ENCODE measurements around the gene SESTD1.
"Not testable (repeated sequence)": the region's sequence is repeated elsewhere in the genome, so short reads cannot be mapped to it uniquely, and the experiment has no call there.

The SESTD1 gene

DNA sequence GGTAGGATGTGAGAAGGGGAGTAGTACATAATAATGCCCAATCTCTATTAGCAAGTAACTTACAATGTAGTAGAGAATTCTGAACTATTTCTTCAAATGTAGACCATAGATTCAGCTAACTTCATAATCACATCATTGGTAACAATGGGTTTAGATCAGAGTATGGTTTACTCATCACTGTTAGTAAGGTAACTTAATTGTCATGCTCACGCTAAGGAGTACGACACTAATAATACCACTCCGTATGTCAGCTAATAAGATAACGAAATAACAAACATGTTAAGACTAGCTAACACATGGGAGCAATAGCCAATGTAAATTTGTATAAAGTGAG is 158.3 kb downstream of the SESTD1 start:
- no peak for DNase-seq (ENCODE audit: low read depth)

DNA sequence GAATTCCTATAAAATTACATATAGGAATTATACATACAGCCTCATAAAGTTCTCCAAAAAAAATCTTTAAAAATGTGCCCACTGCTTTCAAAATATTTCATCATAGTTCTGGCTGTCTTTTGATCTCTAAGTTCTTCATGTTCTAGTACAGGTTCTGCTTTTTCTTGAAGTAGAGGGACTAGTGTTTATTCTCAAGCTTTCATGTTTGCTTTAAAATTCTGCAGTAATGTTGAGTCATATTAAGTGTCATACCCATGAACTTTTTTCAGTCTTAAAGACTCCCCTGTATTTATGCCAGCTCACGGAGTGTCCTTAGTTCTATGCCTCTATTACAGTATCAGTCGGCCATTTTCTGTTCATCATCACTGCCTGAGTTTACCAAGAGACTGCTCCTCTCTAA is 159.9 kb downstream of the SESTD1 start:
- peak; percentile 48 for DNase-seq (ENCODE audit: low read depth)

DNA sequence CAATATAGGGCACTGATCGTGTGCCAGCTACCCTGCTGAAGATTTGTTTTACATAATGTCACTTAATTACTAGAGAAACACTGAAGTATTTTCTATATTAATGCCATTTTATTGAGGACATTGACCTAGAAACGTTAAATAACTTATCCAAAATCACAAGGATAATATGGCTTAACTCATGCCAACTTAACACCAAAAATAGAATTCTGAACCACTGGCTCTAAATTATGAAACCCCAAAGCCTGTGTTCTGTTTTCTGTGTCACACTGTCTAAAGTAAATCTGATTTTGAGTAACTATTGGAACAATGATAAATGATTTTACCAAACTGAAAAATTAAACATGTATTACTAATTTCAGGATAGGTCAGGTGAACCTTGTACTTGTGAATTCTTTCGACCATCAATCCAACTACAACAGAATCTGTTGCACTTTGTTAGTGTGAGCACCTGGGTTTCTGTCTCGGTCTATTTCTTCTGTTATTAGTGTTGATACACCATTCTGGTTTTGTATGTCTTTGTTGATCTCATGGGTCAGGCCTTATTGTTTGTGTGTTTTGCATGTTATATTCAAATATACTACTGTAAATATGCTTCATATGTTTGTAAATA is 166.4 kb downstream of the SESTD1 start:
- DNase-seq (ENCODE audit: low read depth), result no peak

DNA sequence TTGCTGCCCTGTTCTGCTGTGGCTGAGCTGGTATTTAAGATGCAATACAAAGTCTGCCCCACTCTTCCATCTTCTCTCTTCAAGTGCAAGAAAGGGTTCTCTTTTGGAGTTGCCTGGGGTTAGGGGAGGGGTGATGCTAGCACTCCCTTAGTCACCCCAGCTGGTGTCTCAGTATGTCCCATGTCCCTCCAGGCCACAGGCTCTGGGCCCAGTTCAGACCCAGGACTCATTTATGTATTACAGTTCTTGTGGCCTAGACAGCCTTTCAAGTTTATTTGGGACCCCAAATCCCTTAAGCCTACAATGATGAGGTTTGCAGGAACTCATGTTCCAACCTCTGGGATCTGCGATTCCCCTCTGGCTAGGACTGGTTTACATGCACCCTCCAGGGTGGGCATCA is 167.5 kb downstream of the SESTD1 start:
- no peak for DNase-seq (ENCODE audit: low read depth)

DNA sequence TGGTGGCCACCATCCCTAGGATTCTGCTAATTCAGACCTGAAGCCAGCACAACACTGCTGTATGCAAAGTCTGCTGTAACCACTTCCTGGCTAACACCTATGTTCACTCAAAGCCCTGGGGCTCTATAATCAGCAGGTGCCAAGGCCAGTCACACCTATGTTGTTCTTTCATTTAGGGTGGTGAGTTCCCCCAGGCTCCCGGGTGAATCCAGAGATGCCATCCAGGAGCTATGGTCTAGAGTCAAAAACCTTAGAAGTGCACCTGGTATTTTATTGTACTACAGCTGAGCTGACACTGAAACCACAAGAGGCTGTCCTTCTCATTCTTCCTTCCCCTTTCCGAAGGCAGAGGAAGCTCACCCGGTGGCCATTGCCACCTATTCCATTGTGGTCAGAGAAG is 168.5 kb downstream of the SESTD1 start:
- no peak for DNase-seq (ENCODE audit: low read depth)

DNA sequence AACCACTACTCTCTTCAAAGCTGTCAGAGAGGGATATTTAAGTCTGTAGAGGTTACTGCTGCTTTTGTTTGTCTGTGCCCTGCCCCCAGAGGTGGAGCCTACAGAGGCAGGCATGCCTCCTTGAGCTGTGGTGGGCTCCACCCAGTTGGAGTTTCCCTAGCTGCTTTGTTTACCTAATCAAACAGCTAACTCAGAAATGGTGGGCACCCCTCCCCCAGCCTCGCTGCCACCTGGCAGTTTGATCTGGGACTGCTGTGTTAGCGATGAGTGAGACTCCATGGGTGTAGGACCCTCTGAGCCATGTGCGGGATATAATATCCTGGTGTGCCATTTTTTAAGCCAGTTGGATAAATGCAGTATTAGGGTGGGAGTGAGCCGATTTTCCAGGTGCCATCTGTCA is 171.7 kb downstream of the SESTD1 start:
- DNase-seq (ENCODE audit: low read depth), result not testable (repeated sequence)

DNA sequence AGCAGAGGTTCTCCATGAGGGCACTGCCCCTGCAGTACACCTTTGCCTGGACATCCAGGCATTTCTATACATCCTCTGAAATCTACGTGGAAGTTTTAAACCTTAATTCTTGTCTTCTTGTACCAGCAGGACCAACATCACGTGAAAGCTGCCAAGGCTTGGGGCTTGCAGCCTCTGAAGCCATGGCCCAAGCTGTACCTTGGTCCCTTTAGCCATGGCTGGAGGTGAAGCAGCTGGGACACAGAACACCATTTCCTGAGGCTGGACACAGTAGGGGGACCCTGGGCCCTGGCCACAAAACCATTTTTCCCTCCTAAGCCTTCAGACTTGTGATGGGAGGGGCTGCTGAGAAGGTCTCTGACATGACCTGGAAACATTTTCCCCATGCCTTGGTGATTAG is 181.9 kb downstream of the SESTD1 start:
- DNase-seq (ENCODE audit: low read depth), result no peak

DNA sequence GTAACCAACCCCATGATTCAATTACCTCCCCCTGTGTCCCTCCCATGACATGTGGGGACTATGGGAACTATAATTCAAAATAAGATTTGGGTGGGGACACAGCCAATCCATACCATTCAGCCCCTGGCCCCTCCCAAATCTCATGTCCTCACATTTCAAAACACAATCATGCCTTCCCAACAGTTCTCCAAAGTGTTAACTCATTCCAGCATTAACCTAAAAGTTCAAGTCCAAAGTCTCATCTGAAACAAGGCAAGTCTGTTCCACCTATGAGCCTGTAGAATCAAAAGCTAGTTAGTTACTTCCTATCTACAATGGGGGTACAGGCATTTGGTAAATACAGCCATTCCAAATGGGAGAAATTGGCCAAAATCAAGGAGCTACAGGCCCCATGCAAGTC is 182.7 kb downstream of the SESTD1 start:
- no peak for DNase-seq (ENCODE audit: low read depth)

DNA sequence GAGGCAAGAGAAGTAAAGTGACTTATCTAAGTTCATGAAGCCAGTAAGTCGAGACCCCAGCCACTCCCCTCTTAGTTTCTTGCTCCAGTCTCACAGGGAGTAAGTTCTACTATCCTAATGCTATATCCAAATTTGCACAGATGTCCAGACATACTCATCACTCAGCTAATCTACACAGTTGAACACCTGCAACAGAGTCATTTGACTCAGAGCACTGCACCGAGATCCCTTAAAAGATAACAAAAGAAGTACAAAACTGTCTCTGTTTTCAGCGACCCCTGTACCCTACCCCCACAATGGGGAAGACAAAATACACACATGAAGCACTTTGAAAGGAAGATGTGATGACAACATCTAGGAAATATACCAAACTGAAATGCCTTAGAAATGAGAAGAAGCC is 192.1 kb downstream of the SESTD1 start:
- no peak for DNase-seq (ENCODE audit: low read depth)

DNA sequence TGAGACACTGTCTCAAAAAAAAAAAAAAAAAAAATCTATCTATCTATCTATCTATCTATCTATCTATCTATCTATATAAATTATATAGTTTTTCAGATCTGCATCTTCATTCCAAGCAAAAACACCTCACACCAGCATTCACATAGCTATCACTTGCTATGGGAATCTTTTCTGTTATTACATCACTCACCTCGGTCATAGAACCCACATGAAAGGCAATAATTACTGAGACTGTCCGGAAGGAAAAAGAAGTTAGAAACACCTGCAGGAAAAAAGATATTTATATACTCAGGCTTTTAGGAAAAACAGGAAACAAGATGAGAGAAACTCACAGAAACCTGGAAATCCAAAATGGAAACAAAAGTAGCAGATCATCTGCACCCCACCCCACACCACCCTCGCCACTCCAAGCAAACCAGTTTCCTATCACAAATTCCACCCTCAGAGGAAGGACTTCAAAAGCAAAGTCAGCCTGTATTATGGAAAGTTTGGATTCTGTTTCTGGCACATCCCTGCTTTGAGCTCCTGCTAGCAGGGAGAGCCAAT is 192.7 kb downstream of the SESTD1 start:
- DNase-seq (ENCODE audit: low read depth), result no peak

DNA sequence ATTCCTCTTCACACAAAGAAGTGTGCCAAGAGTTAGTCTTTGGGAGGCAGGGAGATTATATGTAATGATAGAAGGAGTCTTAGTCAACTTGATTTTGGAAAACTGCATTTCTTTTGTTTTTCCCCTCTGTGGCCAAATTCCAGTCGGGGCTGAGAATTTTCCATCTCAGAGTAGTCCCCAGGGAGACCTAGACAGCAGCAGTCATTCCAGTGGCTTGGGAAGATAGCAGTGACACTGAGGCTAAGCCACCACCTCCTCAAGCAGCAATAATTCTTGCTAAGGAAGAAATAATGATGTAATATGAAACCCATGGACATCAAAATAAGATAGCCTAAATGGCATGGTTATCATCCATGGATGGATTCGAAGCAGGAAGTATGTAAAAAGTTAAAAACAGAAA is 193.7 kb downstream of the SESTD1 start:
- DNase-seq (ENCODE audit: low read depth), result no peak

DNA sequence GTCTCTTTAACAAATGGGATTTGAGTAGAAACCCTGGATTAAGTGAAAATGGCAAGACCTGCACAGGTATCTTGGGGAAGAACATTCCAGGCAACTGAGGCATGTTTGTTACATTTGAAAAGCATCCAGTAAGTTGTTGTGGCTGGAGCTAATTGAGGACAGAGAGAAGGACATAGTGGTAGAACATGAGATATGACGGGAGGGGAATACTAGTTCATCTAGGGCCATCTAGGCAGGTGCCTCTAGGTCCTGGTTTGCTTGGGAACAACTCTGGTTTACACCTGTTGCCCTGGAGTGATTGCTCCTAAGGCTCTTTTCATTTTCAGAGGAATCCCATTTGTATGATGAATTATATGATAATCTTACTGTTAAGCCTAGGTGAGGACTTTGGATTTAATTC is 194.9 kb downstream of the SESTD1 start:
- DNase-seq (ENCODE audit: low read depth), result no peak

DNA sequence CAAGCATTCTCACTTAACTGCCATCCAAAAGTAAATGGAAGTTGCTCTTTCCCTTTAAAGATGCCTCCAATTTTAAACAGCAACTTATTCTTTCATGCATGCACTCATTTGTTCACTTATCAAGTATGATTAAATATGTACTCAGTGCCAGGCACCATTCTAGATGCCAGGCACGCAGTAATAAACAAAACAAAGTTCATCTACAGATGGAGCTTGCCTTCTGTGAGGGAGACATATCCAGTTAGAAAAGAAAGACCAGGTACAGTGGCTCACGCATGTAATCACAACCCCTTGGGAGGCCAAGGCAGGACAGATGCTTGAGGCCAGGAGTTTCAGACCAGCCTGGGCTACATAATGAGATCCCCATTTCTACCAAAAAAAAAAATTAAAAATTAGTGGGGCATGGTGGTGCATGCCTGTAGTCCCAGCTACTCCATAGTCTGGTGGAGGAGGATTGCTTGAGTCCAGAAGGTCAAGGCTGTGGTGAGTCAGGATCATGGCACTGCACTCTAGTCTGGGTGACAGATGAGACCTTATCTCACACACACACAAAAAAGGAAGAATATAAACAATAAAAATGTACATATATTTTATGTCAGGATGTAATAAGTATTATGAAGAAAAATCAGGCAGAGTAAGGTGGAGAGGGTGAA is 195.5 kb downstream of the SESTD1 start:
- no peak for DNase-seq (ENCODE audit: low read depth)

DNA sequence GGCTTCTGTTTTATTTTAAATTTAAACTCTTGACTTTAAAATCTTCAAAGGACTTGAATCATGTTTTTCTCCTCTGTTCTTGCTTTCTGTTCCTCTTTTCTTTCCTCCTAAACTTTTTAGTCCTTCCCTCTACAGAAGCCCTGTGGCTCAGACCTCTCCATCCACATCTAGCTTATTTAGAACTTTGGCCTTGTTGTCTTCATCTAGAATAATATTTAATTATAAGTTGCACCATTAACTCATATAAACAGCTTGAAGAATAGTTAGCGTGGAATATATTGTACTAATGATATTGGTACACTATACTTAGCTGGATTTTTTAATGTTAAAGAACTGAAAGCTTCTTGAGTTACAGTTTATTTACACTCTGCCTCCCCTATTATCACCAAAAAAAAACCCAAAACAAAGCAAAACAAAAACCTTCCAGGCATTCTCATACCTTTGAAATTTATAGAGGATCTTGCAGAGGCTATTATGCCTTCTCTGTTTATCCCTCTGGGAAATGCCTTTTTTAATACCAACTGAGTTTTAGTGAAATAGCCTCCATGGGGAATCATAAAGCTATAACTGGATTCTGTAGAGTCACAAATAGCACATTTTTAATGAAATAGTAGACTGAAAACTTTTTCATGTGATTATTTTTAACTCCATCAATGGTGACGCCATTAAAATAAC is 205.5 kb downstream of the SESTD1 start:
- no peak for DNase-seq (ENCODE audit: low read depth)

DNA sequence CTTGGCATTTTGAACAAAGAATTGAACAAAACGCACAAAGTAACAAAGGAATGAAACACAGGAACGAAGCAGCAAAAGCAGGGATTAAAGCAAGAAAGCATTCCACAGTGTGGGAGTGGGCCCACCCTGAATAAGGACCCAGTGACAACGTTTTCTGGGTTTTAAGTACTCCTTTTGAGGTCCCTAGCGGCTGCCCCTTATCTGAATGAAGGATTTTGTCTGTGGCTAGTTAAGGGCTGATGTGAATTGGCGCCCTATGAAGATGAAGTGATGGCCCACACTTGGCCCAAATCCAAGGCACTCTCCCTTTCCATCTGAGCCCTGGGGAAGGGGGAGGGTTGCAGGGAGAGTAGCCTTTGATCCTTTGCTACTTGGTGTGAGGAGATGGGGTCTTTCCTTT is 206.9 kb downstream of the SESTD1 start:
- no peak for DNase-seq (ENCODE audit: low read depth)

DNA sequence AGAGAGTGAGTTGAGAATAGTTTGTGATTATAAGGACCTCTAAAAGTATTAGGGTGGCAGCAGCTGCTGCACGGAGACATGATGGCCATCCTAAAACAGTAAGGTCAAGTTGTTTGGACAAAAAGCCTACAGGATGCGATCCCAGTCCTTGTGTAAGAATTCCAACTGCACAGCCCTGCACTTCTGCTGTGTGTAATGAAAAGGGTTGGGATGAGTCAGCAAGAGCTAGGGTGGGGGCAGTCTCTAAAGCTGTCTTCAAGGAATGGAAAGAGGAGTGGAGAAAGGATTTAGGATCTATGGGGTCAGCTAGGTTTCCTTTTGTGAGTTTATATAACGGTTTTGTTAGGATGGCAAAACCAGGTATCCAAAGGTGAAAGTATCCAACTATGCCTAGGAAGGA is 211.1 kb downstream of the SESTD1 start:
- DNase-seq (ENCODE audit: low read depth), result peak; percentile 10

Data from EH (cell line).